GM23338 (cell line): ENCODE data around the gene EFNA4. TPM values are rescaled to one million over a fixed set of nuclear protein-coding genes. Genes with fewer than 3 reads are reported as not detected.

Source experiments
- ATAC-seq: fragments of 200-7000 bp; cut with Tn5 transposase; 3 replicates; pipeline ENCODE4 v1.9.1; 2020
- DNase-seq: peaks from one replicate; pipeline ENCODE4 v3.0.0-alpha.2; 2015; ENCODE audit warnings: low spot score
- H2AFZ ChIP-seq: fragments of 200-600 bp; sonication (generic); 2 replicates; pipeline ENCODE4 v1.8.0; 2016; ENCODE audit warnings: antibody characterized with exemption, mild to moderate bottlenecking, moderate library complexity
- H3F3A ChIP-seq: fragments of 200-600 bp; sonication (generic); replicated peaks from 2 replicates; pipeline ENCODE4 v1.8.0; 2017; ENCODE audit warnings: antibody characterized with exemption, mixed run types, low read depth
- H3K27ac ChIP-seq: fragments of 200-600 bp; sonication (generic); 2 replicates; pipeline ENCODE4 v1.6.1; 2016; ENCODE audit warnings: low read depth
- H3K27me3 ChIP-seq: fragments of 200-600 bp; sonication (generic); 2 replicates; pipeline ENCODE4 v1.8.0; 2016; ENCODE audit warnings: mild to moderate bottlenecking, mixed run types, moderate library complexity; ENCODE audit not compliant: insufficient read depth
- H3K36me3 ChIP-seq: fragments of 200-600 bp; sonication (generic); 2 replicates; pipeline ENCODE4 v1.8.0; 2016; ENCODE audit warnings: mild to moderate bottlenecking; ENCODE audit not compliant: insufficient read depth
- H3K4me1 ChIP-seq: fragments of 200-600 bp; sonication (generic); 2 replicates; pipeline ENCODE4 v1.8.0; 2016; ENCODE audit warnings: mild to moderate bottlenecking, moderate library complexity; ENCODE audit not compliant: insufficient read depth
- H3K4me2 ChIP-seq: fragments of 200-600 bp; sonication (generic); 2 replicates; pipeline ENCODE4 v1.7.1; 2017; ENCODE audit warnings: mixed run types
- H3K4me3 ChIP-seq: fragments of 200-600 bp; sonication (generic); 2 replicates; pipeline ENCODE4 v1.6.1; 2016; ENCODE audit warnings: mixed run types
- H3K79me2 ChIP-seq: fragments of 200-600 bp; sonication (generic); replicated peaks from 2 replicates; pipeline ENCODE4 v1.8.0; 2017; ENCODE audit warnings: mild to moderate bottlenecking; ENCODE audit not compliant: insufficient read depth
- H3K9me2 ChIP-seq: fragments of 200-600 bp; sonication (generic); 2 replicates; pipeline ENCODE4 v1.8.0; 2017; ENCODE audit not compliant: insufficient read depth
- H4K20me1 ChIP-seq: fragments of 200-600 bp; sonication (generic); replicated peaks from 2 replicates; pipeline ENCODE4 v1.8.0; 2017; ENCODE audit warnings: mild to moderate bottlenecking; ENCODE audit not compliant: insufficient read depth
- H3K27ac Mint-ChIP-seq: 2 replicates; pipeline ENCODE4 v1.8.0; 2020; ENCODE audit warnings: inconsistent platforms, mild to moderate bottlenecking, moderate library complexity, mixed read lengths
- H3K27me3 Mint-ChIP-seq: 3 replicates; pipeline ENCODE4 v1.8.0; 2022; ENCODE audit warnings: low read depth, mild to moderate bottlenecking, moderate library complexity, mixed read lengths, inconsistent platforms; ENCODE audit not compliant: insufficient read depth, poor library complexity
- H3K36me3 Mint-ChIP-seq: 3 replicates; pipeline ENCODE4 v1.8.0; 2021; ENCODE audit warnings: low read depth, mild to moderate bottlenecking, inconsistent platforms, moderate library complexity, mixed read lengths
- H3K4me1 Mint-ChIP-seq: 3 replicates; pipeline ENCODE4 v1.8.0; 2020; ENCODE audit warnings: mild to moderate bottlenecking, inconsistent platforms, mixed read lengths
- H3K4me3 Mint-ChIP-seq: 3 replicates; pipeline ENCODE4 v1.8.0; 2021; ENCODE audit warnings: moderate library complexity, mild to moderate bottlenecking, inconsistent platforms, mixed read lengths
- H3K9me3 Mint-ChIP-seq: 3 replicates; pipeline ENCODE4 v1.8.0; 2020; ENCODE audit warnings: moderate library complexity, mild to moderate bottlenecking, inconsistent platforms, mixed read lengths
- CREB1 ChIP-seq: fragments of 250-450 bp; sonication (Bioruptor Pico); IDR thresholded peaks from 2 replicates; pipeline ENCODE4 v1.5.0; 2020; ENCODE audit warnings: low read depth, mild to moderate bottlenecking, moderate library complexity
- CTCF ChIP-seq, 2 experiments: fragments of 200-600 bp in 1 of 2; sonication (generic) in 1 of 2; conservative IDR thresholded peaks; 2 replicates each; pipeline versions ENCODE4 v1.5.1 to v1.6.1; 2016 to 2017; ENCODE audit warnings: antibody characterized with exemption in 2 of 2, low read depth in 2 of 2, mild to moderate bottlenecking in 2 of 2, moderate library complexity in 1 of 2
- EZH2 ChIP-seq: fragments of 200-600 bp; sonication (generic); IDR thresholded peaks from one replicate; pipeline ENCODE4 v1.8.0; 2017; ENCODE audit warnings: antibody characterized with exemption, mild to moderate bottlenecking, low read depth; ENCODE audit not compliant: unreplicated experiment
- EZH2phosphoT487 ChIP-seq: fragments of 200-600 bp; sonication (generic); IDR thresholded peaks from one replicate; pipeline ENCODE4 v1.8.1; 2018; ENCODE audit warnings: antibody characterized with exemption; ENCODE audit not compliant: unreplicated experiment
- JUNB ChIP-seq: IDR thresholded peaks from one replicate; pipeline ENCODE4 v1.6.1; 2016; ENCODE audit warnings: antibody characterized with exemption; ENCODE audit not compliant: unreplicated experiment
- NANOG ChIP-seq: IDR thresholded peaks from 2 replicates; pipeline ENCODE4 v1.6.1; 2016; ENCODE audit warnings: antibody characterized with exemption, borderline replicate concordance
- POLR2AphosphoS5 ChIP-seq: IDR thresholded peaks from 2 replicates; pipeline ENCODE4 v1.6.1; 2016; ENCODE audit warnings: antibody characterized with exemption, low read depth
- STAT1 ChIP-seq: IDR thresholded peaks from one replicate; pipeline ENCODE4 v1.6.1; 2016; ENCODE audit warnings: antibody characterized with exemption; ENCODE audit not compliant: unreplicated experiment
- ZNF114 ChIP-seq: fragments of 250-450 bp; sonication (Bioruptor Pico); IDR thresholded peaks from 2 replicates; pipeline ENCODE4 v1.5.0; 2020; ENCODE audit warnings: mild to moderate bottlenecking, moderate library complexity
- ZNF331 ChIP-seq: fragments of 250-450 bp; sonication (Bioruptor Pico); IDR thresholded peaks from 2 replicates; pipeline ENCODE4 v1.5.0; 2020; ENCODE audit warnings: low read depth, mild to moderate bottlenecking, moderate library complexity
- ZNF462 ChIP-seq: fragments of 250-450 bp; sonication (Bioruptor Pico); IDR thresholded peaks from 2 replicates; pipeline ENCODE4 v1.5.0; 2020; ENCODE audit warnings: mild to moderate bottlenecking, moderate library complexity
- polyA plus RNA-seq: library from polyadenylated mRNA; unstranded; fragments of >200 nt; fragmentation: Nextera tagmentation; extraction: Ambion mirVana; gene quantifications from 2 replicates; pipeline ENCODE4 v1.2.1, GENCODE V29; 2016
- total RNA-seq: library from RNA; depleted of rRNA; stranded (reverse); fragments of >200 nt; shearing (Covaris generic); gene quantifications from 2 replicates; pipeline ENCODE4 v1.2.3, GENCODE V29; 2014

Gene EFNA4
- total and polyA plus RNA-seq, 2 experiments from 2014 or later: 11.1 to 22.9 TPM

GRCh38 chr1:155018617-155019348 is 44.8 kb upstream of the EFNA4 start:
- H3K27me3 Mint-ChIP-seq: peaks cover 24% of the 10 kb centered on the region
- Histone ChIP-seq H3K27me3 (no peaks in the 10 kb centered on the region), H3K4me3 (no peak overlapping the region), H4K20me1 (0 out of 2 replicates have a peak, but pooled peaks cover 3% of the 10 kb centered on the region), H3K36me3 (no peaks in the 10 kb centered on the region), H3F3A (no peaks in the 10 kb centered on the region), H2AFZ (no peak overlapping the region), H3K79me2 (no peaks in the 10 kb centered on the region), H3K27ac (no peak overlapping the region), H3K4me1 (peaks cover 19% of the 10 kb centered on the region), H3K4me2 (no peak overlapping the region), H3K9me2 (no peaks in the 10 kb centered on the region)
- H3K36me3 Mint-ChIP-seq: peaks cover 24% of the 10 kb centered on the region
- DNase-seq (no peak), ATAC-seq (no peak)
- no peak for TF ChIP-seq CREB1 (CRISPR knock-in tag)
- H3K9me3 Mint-ChIP-seq: no peaks in the 10 kb centered on the region
- H3K27ac Mint-ChIP-seq: no peak overlapping the region
- no peak overlapping the region for H3K4me3 Mint-ChIP-seq
- H3K4me1 Mint-ChIP-seq: peaks cover 41% of the 10 kb centered on the region

GRCh38 chr1:155019377-155020245 is 43.9 kb upstream of the EFNA4 start:
- H4K20me1 ChIP-seq: 0 out of 2 replicates have a peak, but pooled peaks cover 3% of the 10 kb centered on the region
- H3K79me2 ChIP-seq: no peaks in the 10 kb centered on the region
- H3K4me3 ChIP-seq: no peak overlapping the region
- H3K4me3 Mint-ChIP-seq: peak overlapping the region; percentile 33; the same call in 1 of the 3 replicates
- no peaks in the 10 kb centered on the region for H3K36me3 ChIP-seq
- H3K27ac Mint-ChIP-seq: 0 out of 2 replicates have a peak overlapping the region, but pooled peaks have one; percentile 30
- H2AFZ ChIP-seq: no peak overlapping the region
- H3K4me1 ChIP-seq: peaks cover 19% of the 10 kb centered on the region
- no peaks in the 10 kb centered on the region for H3K9me2 ChIP-seq
- no peaks in the 10 kb centered on the region for H3F3A ChIP-seq
- H3K27ac ChIP-seq: no peak overlapping the region
- no peak for ATAC-seq
- peaks cover 22% of the 10 kb centered on the region for H3K27me3 Mint-ChIP-seq
- H3K4me2 ChIP-seq: no peak overlapping the region
- peaks cover 17% of the 10 kb centered on the region for H3K36me3 Mint-ChIP-seq
- no peaks in the 10 kb centered on the region for H3K27me3 ChIP-seq
- DNase-seq: no peak
- H3K9me3 Mint-ChIP-seq: no peaks in the 10 kb centered on the region
- H3K4me1 Mint-ChIP-seq: peaks cover 40% of the 10 kb centered on the region
- no peak for TF ChIP-seq NANOG
- no peak for TF ChIP-seq ZNF462 (CRISPR knock-in tag)
- TF ChIP-seq EZH2: no peak
- no peak for TF ChIP-seq STAT1
- TF ChIP-seq CREB1 (CRISPR knock-in tag): no peak
- TF ChIP-seq JUNB: no peak
- no peak for TF ChIP-seq ZNF331 (CRISPR knock-in tag)
- TF ChIP-seq EZH2phosphoT487: no peak
- no peak for TF ChIP-seq POLR2AphosphoS5
- no peak for TF ChIP-seq CTCF (conservative IDR thresholded peaks at IDR 0.05; ENCODE audit: low read depth in 2 of 2)
- no peak for TF ChIP-seq ZNF114 (CRISPR knock-in tag)
